IPS DF 4.7 (cell line): ENCODE data around the gene BORCS6.
"Not testable (repeated sequence)": the region's sequence is repeated elsewhere in the genome, so short reads cannot be mapped to it uniquely, and the experiment has no call there.

Experiments used
- DNase-seq: peaks from one replicate; pipeline ENCODE4 v3.0.0-alpha.2; 2013; ENCODE audit warnings: low spot score; ENCODE audit errors: extremely low read depth

Gene BORCS6

GRCh38 chr17:8175795-8176196 is 14.2 kb downstream of the BORCS6 start:
- no peak for DNase-seq

GRCh38 chr17:8173871-8174322 is 16.1 kb downstream of the BORCS6 start:
- no peak for DNase-seq

- DNase-seq, result no peak
Observed at GRCh38 chr17:8173056-8173870, 16.7 kb downstream of the BORCS6 start.

- DNase-seq, result not testable (repeated sequence)
Observed at GRCh38 chr17:8170186-8170585, 19.8 kb downstream of the BORCS6 start.

GRCh38 chr17:8167526-8167925 is 22.5 kb downstream of the BORCS6 start:
- DNase-seq, result no peak

GRCh38 chr17:8166731-8167130 is 23.2 kb downstream of the BORCS6 start:
- no peak for DNase-seq

- no peak for DNase-seq
Observed at GRCh38 chr17:8164815-8165131, 25.2 kb downstream of the BORCS6 start.

- no peak for DNase-seq
Observed at GRCh38 chr17:8163978-8164814, 25.8 kb downstream of the BORCS6 start.

GRCh38 chr17:8162997-8163977 is 26.7 kb downstream of the BORCS6 start:
- no peak for DNase-seq

- DNase-seq, result no peak
Observed at GRCh38 chr17:8162233-8162996, 27.6 kb downstream of the BORCS6 start, which contains the start of gene VAMP2. VAMP2 (minus strand) TSS chr17:8162948; CDS start chr17:8162879, 69 bp downstream.

GRCh38 chr17:8161289-8162232 is 28.4 kb downstream of the BORCS6 start:
- no peak for DNase-seq

- no peak for DNase-seq
Observed at GRCh38 chr17:8160741-8161221, 29.2 kb downstream of the BORCS6 start.

- no peak for DNase-seq
Observed at GRCh38 chr17:8160224-8160577, 29.8 kb downstream of the BORCS6 start.

- no peak for DNase-seq
Observed at GRCh38 chr17:8159459-8160223, 30.3 kb downstream of the BORCS6 start.

- DNase-seq, result no peak
Observed at GRCh38 chr17:8159032-8159400, 31.0 kb downstream of the BORCS6 start.

- no peak for DNase-seq
Observed at GRCh38 chr17:8158267-8159031, 31.5 kb downstream of the BORCS6 start.

GRCh38 chr17:8156246-8156992 is 33.6 kb downstream of the BORCS6 start:
- DNase-seq, result no peak
